HepG2 (cell line): ENCODE results near the gene SYNGR2. TPM values are rescaled to one million over a fixed set of nuclear protein-coding genes. Genes with fewer than 3 reads are reported as not detected.

Source experiments
- ATF1 ChIP-seq: IDR thresholded peaks from 2 replicates; pipeline ENCODE4 v1.6.1; 2016; ENCODE audit warnings: mild to moderate bottlenecking, control low read depth
- KLF16 ChIP-seq, 2 experiments: sonication (generic) in 1 of 2; formaldehyde crosslinking in 1 of 2; IDR thresholded peaks; 2 replicates each; pipeline versions ENCODE4 v1.6.1 to v1.8.0; 2016 to 2023; ENCODE audit warnings: missing genetic modification reagents in 2 of 2, missing compliant biosample characterization in 1 of 2
- ZNF3 ChIP-seq: IDR thresholded peaks from 2 replicates; pipeline ENCODE4 v1.7.0; 2017; ENCODE audit warnings: inconsistent platforms
- ZNF432 ChIP-seq: sonication (generic); formaldehyde crosslinking; IDR thresholded peaks from 2 replicates; pipeline ENCODE4 v1.5.0; 2020; ENCODE audit warnings: missing genetic modification reagents, mild to moderate bottlenecking, borderline replicate concordance
- ZNF441 ChIP-seq: sonication (generic); formaldehyde crosslinking; IDR thresholded peaks from 2 replicates; pipeline ENCODE4 v1.7.0; 2021; ENCODE audit warnings: missing genetic modification reagents, borderline replicate concordance
- ZNF567 ChIP-seq: sonication (generic); formaldehyde crosslinking; IDR thresholded peaks from 2 replicates; pipeline ENCODE4 v1.8.1; 2023; ENCODE audit warnings: mild to moderate bottlenecking, missing genetic modification reagents, borderline replicate concordance
- ZNF629 ChIP-seq: sonication (generic); formaldehyde crosslinking; conservative IDR thresholded peaks from 2 replicates; pipeline ENCODE4 v1.5.0; 2020; ENCODE audit warnings: missing genetic modification reagents
- ZNF670 ChIP-seq: sonication (generic); formaldehyde crosslinking; IDR thresholded peaks from 2 replicates; pipeline ENCODE4 v1.8.0; 2022; ENCODE audit warnings: mild to moderate bottlenecking, missing genetic modification reagents, borderline replicate concordance
- ZNF737 ChIP-seq: sonication (generic); formaldehyde crosslinking; IDR thresholded peaks from 2 replicates; pipeline ENCODE4 v1.5.0; 2020; ENCODE audit warnings: missing genetic modification reagents, mild to moderate bottlenecking, borderline replicate concordance
- ZSCAN20 ChIP-seq: sonication (generic); formaldehyde crosslinking; IDR thresholded peaks from 2 replicates; pipeline ENCODE4 v1.4.0; 2020; ENCODE audit warnings: missing genetic modification reagents, mild to moderate bottlenecking, borderline replicate concordance
- polyA plus RNA-seq, 8 experiments: library from polyadenylated mRNA; depleted of rRNA in 3 of 8; stranded (reverse) in 7 of 8; unstranded in 1 of 8; fragments of >200 nt; fragmentation: Illumina TruSeq in 4 of 8; extraction: Trizol in 4 of 8; gene quantifications; 2 replicates each; pipeline versions ENCODE4 v1.2.1 to v1.2.3, GENCODE V29; 2011 to 2016; ENCODE audit warnings: low read depth in 4 of 8, missing spikeins in 1 of 8, mixed read lengths in 1 of 8; ENCODE audit not compliant: insufficient read depth in 1 of 8
- total RNA-seq, 5 experiments: library from RNA; depleted of rRNA; stranded (reverse); fragments of >200 nt; fragmentation: Illumina TruSeq; extraction: Trizol; gene quantifications; 2 replicates each; pipeline ENCODE4 v1.2.3, GENCODE V29; 2016; ENCODE audit warnings: low read depth in 1 of 5
- TF ChIP-seq, protein P1 (sequence below): sonication (generic); formaldehyde crosslinking; IDR thresholded peaks from 2 replicates; pipeline ENCODE4 v1.9.0; 2021; ENCODE audit warnings: missing genetic modification reagents, mild to moderate bottlenecking, borderline replicate concordance
- TF ChIP-seq, protein P2 (sequence below): sonication (generic); formaldehyde crosslinking; IDR thresholded peaks from 2 replicates; pipeline ENCODE4 v1.9.0; 2021; ENCODE audit warnings: missing genetic modification reagents, borderline replicate concordance
- TF ChIP-seq, protein P3 (sequence below): IDR thresholded peaks from 2 replicates; pipeline ENCODE4 v1.6.1; 2016; ENCODE audit warnings: mild to moderate bottlenecking, missing biosample characterization, missing genetic modification reagents
- TF ChIP-seq, protein P4 (sequence below): sonication (generic); formaldehyde crosslinking; IDR thresholded peaks from 2 replicates; pipeline ENCODE4 v1.5.0; 2020; ENCODE audit warnings: mild to moderate bottlenecking, missing genetic modification reagents, borderline replicate concordance

Gene SYNGR2
- total and polyA plus RNA-seq, 2 of the 13 experiments (the other 11 are each of a cell fraction or from before 2014, with no cell fraction given): 46.7 to 170 TPM

DNA sequence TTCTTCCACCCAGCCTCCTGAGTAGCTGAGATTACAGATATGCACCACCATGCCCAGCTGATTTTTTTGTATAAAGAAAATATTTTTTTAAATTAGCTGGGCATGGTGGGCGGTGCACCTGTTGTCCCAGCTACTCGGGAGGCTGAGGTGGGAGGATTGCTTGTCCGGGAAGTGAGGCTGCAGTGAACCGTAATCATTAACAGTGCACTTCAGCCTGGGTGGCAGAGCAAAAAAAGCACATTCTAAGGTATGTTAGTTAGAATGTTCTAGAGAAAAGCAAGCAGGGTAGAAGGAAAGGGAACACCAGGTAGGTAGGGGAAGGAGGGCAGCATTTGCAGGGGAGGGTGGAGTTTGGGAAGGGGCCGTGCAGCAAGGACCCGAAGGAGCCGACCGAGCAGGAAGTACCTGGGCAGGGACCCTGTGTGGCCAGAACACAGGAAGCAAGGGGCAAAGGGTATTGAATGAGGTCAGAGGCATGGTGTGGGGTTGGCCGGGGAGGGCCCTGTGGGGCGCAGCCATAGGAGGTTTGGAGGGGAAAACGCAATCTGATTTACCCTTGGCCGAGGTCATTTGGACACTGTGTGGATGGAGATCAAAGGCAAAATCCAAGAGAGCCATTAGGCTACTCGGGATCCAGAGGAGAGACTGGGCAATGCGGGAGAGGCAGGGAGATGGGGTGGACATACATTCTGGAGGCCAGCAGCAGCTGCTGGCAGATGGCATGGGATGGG lies 19.9 kb upstream of the SYNGR2 start (continued):
- TF ChIP-seq ZNF670: no peak
- TF ChIP-seq, protein P1, sequence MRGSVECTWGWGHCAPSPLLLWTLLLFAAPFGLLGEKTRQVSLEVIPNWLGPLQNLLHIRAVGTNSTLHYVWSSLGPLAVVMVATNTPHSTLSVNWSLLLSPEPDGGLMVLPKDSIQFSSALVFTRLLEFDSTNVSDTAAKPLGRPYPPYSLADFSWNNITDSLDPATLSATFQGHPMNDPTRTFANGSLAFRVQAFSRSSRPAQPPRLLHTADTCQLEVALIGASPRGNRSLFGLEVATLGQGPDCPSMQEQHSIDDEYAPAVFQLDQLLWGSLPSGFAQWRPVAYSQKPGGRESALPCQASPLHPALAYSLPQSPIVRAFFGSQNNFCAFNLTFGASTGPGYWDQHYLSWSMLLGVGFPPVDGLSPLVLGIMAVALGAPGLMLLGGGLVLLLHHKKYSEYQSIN (CRISPR knock-in tag): no peak
- TF ChIP-seq ZNF441: no peak
- TF ChIP-seq ZNF432 (CRISPR knock-in tag): no peak
- TF ChIP-seq ZNF3 (CRISPR knock-in tag): no peak
- TF ChIP-seq ZNF629 (CRISPR knock-in tag): no peak
- TF ChIP-seq, protein P2, sequence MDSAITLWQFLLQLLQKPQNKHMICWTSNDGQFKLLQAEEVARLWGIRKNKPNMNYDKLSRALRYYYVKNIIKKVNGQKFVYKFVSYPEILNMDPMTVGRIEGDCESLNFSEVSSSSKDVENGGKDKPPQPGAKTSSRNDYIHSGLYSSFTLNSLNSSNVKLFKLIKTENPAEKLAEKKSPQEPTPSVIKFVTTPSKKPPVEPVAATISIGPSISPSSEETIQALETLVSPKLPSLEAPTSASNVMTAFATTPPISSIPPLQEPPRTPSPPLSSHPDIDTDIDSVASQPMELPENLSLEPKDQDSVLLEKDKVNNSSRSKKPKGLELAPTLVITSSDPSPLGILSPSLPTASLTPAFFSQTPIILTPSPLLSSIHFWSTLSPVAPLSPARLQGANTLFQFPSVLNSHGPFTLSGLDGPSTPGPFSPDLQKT (CRISPR knock-in tag): no peak
- TF ChIP-seq ZSCAN20 (CRISPR knock-in tag): no peak
- TF ChIP-seq ATF1 (CRISPR knock-in tag): no peak
- TF ChIP-seq, protein P3, sequence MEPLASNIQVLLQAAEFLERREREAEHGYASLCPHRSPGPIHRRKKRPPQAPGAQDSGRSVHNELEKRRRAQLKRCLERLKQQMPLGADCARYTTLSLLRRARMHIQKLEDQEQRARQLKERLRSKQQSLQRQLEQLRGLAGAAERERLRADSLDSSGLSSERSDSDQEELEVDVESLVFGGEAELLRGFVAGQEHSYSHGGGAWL (CRISPR knock-in tag): no peak
- no peak for TF ChIP-seq ZNF567 (CRISPR knock-in tag)
- 0 out of 4 replicates have a peak, but pooled peaks of 1 of the 2 experiments have one; percentile 29 for TF ChIP-seq KLF16 (CRISPR knock-in tag; IDR thresholded peaks at IDR 0.05)
- TF ChIP-seq, protein P4, sequence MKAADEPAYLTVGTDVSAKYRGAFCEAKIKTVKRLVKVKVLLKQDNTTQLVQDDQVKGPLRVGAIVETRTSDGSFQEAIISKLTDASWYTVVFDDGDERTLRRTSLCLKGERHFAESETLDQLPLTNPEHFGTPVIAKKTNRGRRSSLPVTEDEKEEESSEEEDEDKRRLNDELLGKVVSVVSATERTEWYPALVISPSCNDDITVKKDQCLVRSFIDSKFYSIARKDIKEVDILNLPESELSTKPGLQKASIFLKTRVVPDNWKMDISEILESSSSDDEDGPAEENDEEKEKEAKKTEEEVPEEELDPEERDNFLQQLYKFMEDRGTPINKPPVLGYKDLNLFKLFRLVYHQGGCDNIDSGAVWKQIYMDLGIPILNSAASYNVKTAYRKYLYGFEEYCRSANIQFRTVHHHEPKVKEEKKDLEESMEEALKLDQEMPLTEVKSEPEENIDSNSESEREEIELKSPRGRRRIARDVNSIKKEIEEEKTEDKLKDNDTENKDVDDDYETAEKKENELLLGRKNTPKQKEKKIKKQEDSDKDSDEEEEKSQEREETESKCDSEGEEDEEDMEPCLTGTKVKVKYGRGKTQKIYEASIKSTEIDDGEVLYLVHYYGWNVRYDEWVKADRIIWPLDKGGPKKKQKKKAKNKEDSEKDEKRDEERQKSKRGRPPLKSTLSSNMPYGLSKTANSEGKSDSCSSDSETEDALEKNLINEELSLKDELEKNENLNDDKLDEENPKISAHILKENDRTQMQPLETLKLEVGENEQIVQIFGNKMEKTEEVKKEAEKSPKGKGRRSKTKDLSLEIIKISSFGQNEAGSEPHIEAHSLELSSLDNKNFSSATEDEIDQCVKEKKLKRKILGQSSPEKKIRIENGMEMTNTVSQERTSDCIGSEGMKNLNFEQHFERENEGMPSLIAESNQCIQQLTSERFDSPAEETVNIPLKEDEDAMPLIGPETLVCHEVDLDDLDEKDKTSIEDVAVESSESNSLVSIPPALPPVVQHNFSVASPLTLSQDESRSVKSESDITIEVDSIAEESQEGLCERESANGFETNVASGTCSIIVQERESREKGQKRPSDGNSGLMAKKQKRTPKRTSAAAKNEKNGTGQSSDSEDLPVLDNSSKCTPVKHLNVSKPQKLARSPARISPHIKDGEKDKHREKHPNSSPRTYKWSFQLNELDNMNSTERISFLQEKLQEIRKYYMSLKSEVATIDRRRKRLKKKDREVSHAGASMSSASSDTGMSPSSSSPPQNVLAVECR (CRISPR knock-in tag): no peak
- no peak for TF ChIP-seq ZNF737
